IMR-90 (cell line): ENCODE data around the gene TNKS1BP1. TPM values are rescaled to one million over a fixed set of nuclear protein-coding genes. Genes with fewer than 3 reads are reported as not detected.

Source experiments
- ATAC-seq: fragments of 200-7000 bp; cut with Tn5 transposase; 2 replicates; pipeline ENCODE4 v1.9.1; 2020; ENCODE audit warnings: low read depth, mild to moderate bottlenecking, moderate library complexity
- BruUV-seq: library from RNA; stranded (reverse); fragments of 400-500 nt; replicated peaks from 2 replicates; lab custom pipeline; 2021; lab: Mats Ljungman, UMichigan
- CTCF ChIA-PET: fragments of 300-600 bp; formaldehyde crosslinking; extraction: SDS; loops from one replicate; lab custom pipeline; 2021; ENCODE audit warnings: antibody characterized with exemption; lab: Yijun Ruan, JAX
- POLR2A ChIA-PET: fragments of 300-600 bp; sonication (Branson Sonifier 250); formaldehyde crosslinking; loops from one replicate; lab custom pipeline; 2022; ENCODE audit warnings: antibody characterized with exemption; ENCODE audit not compliant: unreplicated experiment; lab: Charles Lee
- DNase-seq: peaks from one replicate; pipeline ENCODE4 v3.0.0; 2013
- H2AFZ ChIP-seq: replicated peaks from 2 replicates; pipeline ENCODE3; 2013; ENCODE audit warnings: low read length, mild to moderate bottlenecking; ENCODE audit not compliant: poor library complexity
- H2AK5ac ChIP-seq: 2 replicates; pipeline ENCODE4 v1.6.1; 2013; ENCODE audit warnings: low read depth, low read length, inconsistent platforms
- H2AK9ac ChIP-seq: replicated peaks from 2 replicates; pipeline ENCODE3; 2013; ENCODE audit warnings: mild to moderate bottlenecking, low read depth, low read length, moderate library complexity; ENCODE audit not compliant: poor library complexity
- H2BK120ac ChIP-seq: 2 replicates; pipeline ENCODE4 v1.6.1; 2013; ENCODE audit warnings: low read depth, low read length, inconsistent platforms
- H2BK15ac ChIP-seq: 3 replicates; pipeline ENCODE4 v1.6.1; 2013; ENCODE audit warnings: low read depth, low read length, inconsistent platforms
- H2BK20ac ChIP-seq: 2 replicates; pipeline ENCODE4 v1.6.1; 2013; ENCODE audit warnings: low read depth, mild to moderate bottlenecking, inconsistent platforms, low read length, moderate library complexity
- H2BK5ac ChIP-seq: 2 replicates; pipeline ENCODE4 v1.6.1; 2013; ENCODE audit warnings: mild to moderate bottlenecking, low read depth, low read length, inconsistent platforms; ENCODE audit not compliant: poor library complexity, severe bottlenecking
- H3K14ac ChIP-seq: replicated peaks from 2 replicates; pipeline ENCODE4 v1.6.1; 2013; ENCODE audit warnings: low read depth, low read length, inconsistent platforms
- H3K18ac ChIP-seq: 2 replicates; pipeline ENCODE4 v1.6.1; 2013; ENCODE audit warnings: low read depth, low read length, control low read depth
- H3K23ac ChIP-seq: 2 replicates; pipeline ENCODE4 v1.6.1; 2013; ENCODE audit warnings: low read depth, low read length, inconsistent platforms
- H3K27ac ChIP-seq: 2 replicates; pipeline ENCODE4 v1.5.1; 2013; ENCODE audit warnings: mild to moderate bottlenecking, control low read depth, low read length; ENCODE audit not compliant: insufficient read depth
- H3K27me3 ChIP-seq: 2 replicates; pipeline ENCODE4 v1.6.1; 2013; ENCODE audit warnings: low read length; ENCODE audit not compliant: control insufficient read depth, insufficient read depth
- H3K36me3 ChIP-seq: 2 replicates; pipeline ENCODE4 v1.6.1; 2013; ENCODE audit warnings: low read length, mixed read lengths; ENCODE audit not compliant: control insufficient read depth, insufficient read depth
- H3K4ac ChIP-seq: 2 replicates; pipeline ENCODE4 v1.6.1; 2013; ENCODE audit warnings: low read depth, low read length, inconsistent platforms
- H3K4me1 ChIP-seq: 2 replicates; pipeline ENCODE4 v1.6.1; 2013; ENCODE audit warnings: low read length, mixed read lengths; ENCODE audit not compliant: control insufficient read depth, insufficient read depth
- H3K4me2 ChIP-seq: 2 replicates; pipeline ENCODE4 v1.6.1; 2013; ENCODE audit warnings: low read depth, mild to moderate bottlenecking, control low read depth, low read length, moderate library complexity
- H3K4me3 ChIP-seq: 2 replicates; pipeline ENCODE4 v1.5.1; 2013; ENCODE audit warnings: low read depth, mild to moderate bottlenecking, control low read depth, low read length, moderate library complexity; ENCODE audit not compliant: insufficient read depth
- H3K56ac ChIP-seq: 2 replicates; pipeline ENCODE4 v1.6.1; 2013; ENCODE audit warnings: low read length, inconsistent platforms; ENCODE audit not compliant: insufficient read depth; ENCODE audit errors: extremely low read depth
- H3K79me1 ChIP-seq, 2 experiments: 2 replicates each; pipeline ENCODE4 v1.6.1; 2013; ENCODE audit warnings: low read length in 2 of 2, inconsistent platforms in 1 of 2, low read depth in 1 of 2
- H3K9ac ChIP-seq: 2 replicates; pipeline ENCODE4 v1.6.1; 2013; ENCODE audit warnings: low read depth, low read length, control low read depth
- H3K9me1 ChIP-seq: 2 replicates; pipeline ENCODE4 v1.6.1; 2013; ENCODE audit warnings: low read length, inconsistent platforms; ENCODE audit not compliant: insufficient read depth
- H3K9me3 ChIP-seq: 2 replicates; pipeline ENCODE4 v1.6.1; 2013; ENCODE audit warnings: low read length; ENCODE audit not compliant: control insufficient read depth, insufficient read depth
- H4K20me1 ChIP-seq: 2 replicates; pipeline ENCODE4 v1.6.1; 2013; ENCODE audit warnings: low read length, inconsistent platforms; ENCODE audit not compliant: insufficient read depth
- H4K5ac ChIP-seq: 2 replicates; pipeline ENCODE4 v1.6.1; 2013; ENCODE audit warnings: mild to moderate bottlenecking, low read depth, low read length, control low read depth
- H4K8ac ChIP-seq, 2 experiments: 2 replicates each; pipeline ENCODE4 v1.6.1; 2013; ENCODE audit warnings: low read depth in 2 of 2, low read length in 2 of 2, control low read depth in 1 of 2, inconsistent platforms in 1 of 2
- H4K91ac ChIP-seq: 2 replicates; pipeline ENCODE4 v1.6.1; 2013; ENCODE audit warnings: low read depth, low read length, inconsistent platforms; ENCODE audit not compliant: insufficient read depth
- CEBPB ChIP-seq: IDR thresholded peaks from 2 replicates; pipeline ENCODE4 v1.6.1; 2012; ENCODE audit warnings: low read depth, low read length, improper control_type of control experiment
- MXI1 ChIP-seq: IDR thresholded peaks from 2 replicates; pipeline ENCODE4 v1.6.1; 2012; ENCODE audit warnings: low read depth, mild to moderate bottlenecking, low read length, moderate library complexity, borderline replicate concordance
- RAD21 ChIP-seq: IDR thresholded peaks from 2 replicates; pipeline ENCODE4 v1.6.1; 2012; ENCODE audit warnings: low read length, improper control_type of control experiment
- RCOR1 ChIP-seq: IDR thresholded peaks from 2 replicates; pipeline ENCODE4 v1.6.1; 2012; ENCODE audit warnings: mild to moderate bottlenecking, low read length, improper control_type of control experiment; ENCODE audit not compliant: insufficient replicate concordance
- RFX5 ChIP-seq: IDR thresholded peaks from 2 replicates; pipeline ENCODE4 v1.8.0; 2012; ENCODE audit warnings: low read depth, mild to moderate bottlenecking, low read length, moderate library complexity
- SMC3 ChIP-seq: fragments of 150-350 bp; IDR thresholded peaks from 2 replicates; pipeline ENCODE4 v1.6.1; 2016; ENCODE audit warnings: low read depth, mild to moderate bottlenecking, antibody characterized with exemption, low read length, moderate library complexity
- WGBS, 2 experiments: methylation state at CpG; one replicate each; pipeline versions ENCODE4 v1.1.5 to v1.1.7; 2013; ENCODE audit warnings: missing lambda C conversion rate in 2 of 2; ENCODE audit not compliant: insufficient read length in 1 of 2; ENCODE audit errors: extremely low coverage in 2 of 2; 5-methylcytosine and 5-hydroxymethylcytosine counted together
- dilution Hi-C: fragments of 300-500 bp; cut with HindIII; formaldehyde crosslinking; loops from one replicate; pipeline ENCODE4 v1.14.3; 2018; ENCODE audit warnings: low sequenced_read_pairs; ENCODE audit not compliant: unreplicated experiment
- in situ Hi-C: fragments of 300-500 bp; cut with MboI; formaldehyde crosslinking; loops from 3 replicates; pipeline ENCODE4 v1.14.3; 2019; ENCODE audit warnings: low sequenced_read_pairs, inconsistent platforms, mixed read lengths
- intact Hi-C: fragments of 100-400 bp; cut with micrococcal nuclease; formaldehyde crosslinking; loops from 2 replicates; pipeline ENCODE4 v1.10.0; 2022
- polyA plus RNA-seq, 3 experiments: library from polyadenylated mRNA; depleted of rRNA; stranded (reverse); fragments of >200 nt; gene quantifications; 2 replicates each; pipeline ENCODE4 v1.2.3, GENCODE V29; 2012; ENCODE audit warnings: low replicate concordance in 1 of 3
- total RNA-seq: library from RNA; depleted of rRNA; stranded (reverse); fragments of >200 nt; gene quantifications from 2 replicates; pipeline ENCODE4 v1.2.3, GENCODE V29; 2012
- TF ChIP-seq, protein P1 (sequence below): conservative IDR thresholded peaks from 2 replicates; pipeline ENCODE4 v1.5.1; 2012; ENCODE audit warnings: mild to moderate bottlenecking, low read depth, low read length, improper control_type of control experiment

TNKS1BP1 gene
- total and polyA plus RNA-seq, 2 of the 4 experiments (the other 2 are of a cell fraction) = 31.7 to 71.4 TPM

DNA sequence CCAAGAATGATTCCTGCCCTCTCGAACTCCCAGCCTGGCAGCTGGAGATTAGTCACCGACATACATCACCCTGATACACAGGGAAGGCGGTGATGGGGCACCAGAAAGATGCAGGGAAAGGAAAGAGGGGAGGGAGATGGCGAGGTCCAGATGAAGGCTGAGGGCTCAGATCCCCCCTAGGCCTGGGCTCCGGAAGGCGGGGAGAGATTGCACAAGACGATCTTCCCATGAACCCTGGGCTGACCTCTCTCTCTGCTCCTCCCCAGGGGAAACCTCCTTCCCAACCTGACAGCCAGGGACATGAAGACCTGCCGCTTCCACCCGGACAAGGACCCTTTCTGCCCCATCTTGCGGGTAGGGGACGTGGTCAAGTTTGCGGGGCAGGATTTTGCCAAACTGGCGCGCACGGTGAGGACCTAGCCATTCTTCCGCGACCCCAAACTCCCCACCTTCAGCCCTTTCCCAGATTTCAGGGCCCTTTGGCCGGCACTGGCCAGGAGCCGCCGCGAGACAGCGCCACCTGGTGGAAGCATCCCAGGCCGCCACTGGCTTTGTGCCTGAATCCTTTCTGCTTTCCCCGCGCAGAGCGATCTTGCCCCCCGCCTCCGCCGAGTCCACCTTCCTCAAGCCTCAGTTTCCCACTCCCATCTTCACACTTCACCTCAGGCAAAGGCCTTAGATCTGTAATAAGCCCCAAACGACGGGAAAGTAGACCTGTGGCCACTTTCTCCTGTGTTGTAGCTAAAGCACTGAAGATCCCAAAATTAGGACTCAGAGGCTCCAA lies 24.9 kb upstream of the TNKS1BP1 start:
- Histone ChIP-seq H3K36me3 (no peaks in the 10 kb centered on the region), H2BK15ac (no peak overlapping the region), H3K23ac (0 out of 2 replicates have a peak overlapping the region, but pooled peaks have one; percentile 44), H3K18ac (no peak overlapping the region), H4K5ac (no peak overlapping the region), H2AFZ (peak overlapping the region; percentile 88), H2BK20ac (no peak overlapping the region), H3K9ac (no peak overlapping the region), H3K4me1 (peaks cover 2% of the 10 kb centered on the region; the same call in 1 of the 2 replicates), H3K4me3 (no peak overlapping the region), H3K14ac (no peak overlapping the region), H4K8ac (no peak overlapping the region), H3K9me3 (peaks cover 5% of the 10 kb centered on the region; the same call in 1 of the 2 replicates), H4K91ac (no peak overlapping the region; the same call in 1 of the 2 replicates), H3K4me2 (peak overlapping the region; percentile 31; the same call in 1 of the 2 replicates), H3K27ac (no peak overlapping the region), H2BK5ac (no peak overlapping the region), H3K56ac (no peak overlapping the region), H3K79me1 (no peaks in the 10 kb centered on the region), H3K27me3 (peaks cover 20% of the 10 kb centered on the region), H2AK9ac (peak overlapping the region; percentile 94), H3K9me1 (no peaks in the 10 kb centered on the region), H2AK5ac (no peak overlapping the region), H2BK120ac (no peak overlapping the region), H4K20me1 (no peaks in the 10 kb centered on the region), H3K4ac (no peak overlapping the region)
- ATAC-seq = peak; percentile 64
- in situ Hi-C loops (loop anchor here (25.0 kb wide), 1 partner anchor 512 kb away; no protein-coding TSS in a partner anchor), dilution Hi-C loops (no loop called here), intact Hi-C loops (loop anchor here (5.0 to 10.0 kb wide), 2 partner anchors 507 to 1175 kb away; no protein-coding TSS in a partner anchor)
- TF ChIP-seq RCOR1 (no peak), RFX5 (no peak), CEBPB (peak; percentile 51), RAD21 (peak; percentile 38), MXI1 (no peak), SMC3 (peak; percentile 47; the same call in 1 of the 2 replicates)
- TF ChIP-seq, protein P1, sequence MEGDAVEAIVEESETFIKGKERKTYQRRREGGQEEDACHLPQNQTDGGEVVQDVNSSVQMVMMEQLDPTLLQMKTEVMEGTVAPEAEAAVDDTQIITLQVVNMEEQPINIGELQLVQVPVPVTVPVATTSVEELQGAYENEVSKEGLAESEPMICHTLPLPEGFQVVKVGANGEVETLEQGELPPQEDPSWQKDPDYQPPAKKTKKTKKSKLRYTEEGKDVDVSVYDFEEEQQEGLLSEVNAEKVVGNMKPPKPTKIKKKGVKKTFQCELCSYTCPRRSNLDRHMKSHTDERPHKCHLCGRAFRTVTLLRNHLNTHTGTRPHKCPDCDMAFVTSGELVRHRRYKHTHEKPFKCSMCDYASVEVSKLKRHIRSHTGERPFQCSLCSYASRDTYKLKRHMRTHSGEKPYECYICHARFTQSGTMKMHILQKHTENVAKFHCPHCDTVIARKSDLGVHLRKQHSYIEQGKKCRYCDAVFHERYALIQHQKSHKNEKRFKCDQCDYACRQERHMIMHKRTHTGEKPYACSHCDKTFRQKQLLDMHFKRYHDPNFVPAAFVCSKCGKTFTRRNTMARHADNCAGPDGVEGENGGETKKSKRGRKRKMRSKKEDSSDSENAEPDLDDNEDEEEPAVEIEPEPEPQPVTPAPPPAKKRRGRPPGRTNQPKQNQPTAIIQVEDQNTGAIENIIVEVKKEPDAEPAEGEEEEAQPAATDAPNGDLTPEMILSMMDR = peak; percentile 65
- WGBS, 2 experiments = 3% methylated on average over 5 of the region's 31 CpGs; no CpG with 5 or more reads in 1 of the 2 experiments
- DNase-seq = peak; percentile 33
- POLR2A ChIA-PET = no interaction called here
- CTCF ChIA-PET = interaction anchor here (1.0 kb wide), 2 partner anchors 109 to 144 kb away, joined by 3 to 4 read pairs; no protein-coding TSS in a partner anchor
- BruUV-seq = no TSS peak
